ENCODE data around the gene SNED1.

SNED1 gene

DNA sequence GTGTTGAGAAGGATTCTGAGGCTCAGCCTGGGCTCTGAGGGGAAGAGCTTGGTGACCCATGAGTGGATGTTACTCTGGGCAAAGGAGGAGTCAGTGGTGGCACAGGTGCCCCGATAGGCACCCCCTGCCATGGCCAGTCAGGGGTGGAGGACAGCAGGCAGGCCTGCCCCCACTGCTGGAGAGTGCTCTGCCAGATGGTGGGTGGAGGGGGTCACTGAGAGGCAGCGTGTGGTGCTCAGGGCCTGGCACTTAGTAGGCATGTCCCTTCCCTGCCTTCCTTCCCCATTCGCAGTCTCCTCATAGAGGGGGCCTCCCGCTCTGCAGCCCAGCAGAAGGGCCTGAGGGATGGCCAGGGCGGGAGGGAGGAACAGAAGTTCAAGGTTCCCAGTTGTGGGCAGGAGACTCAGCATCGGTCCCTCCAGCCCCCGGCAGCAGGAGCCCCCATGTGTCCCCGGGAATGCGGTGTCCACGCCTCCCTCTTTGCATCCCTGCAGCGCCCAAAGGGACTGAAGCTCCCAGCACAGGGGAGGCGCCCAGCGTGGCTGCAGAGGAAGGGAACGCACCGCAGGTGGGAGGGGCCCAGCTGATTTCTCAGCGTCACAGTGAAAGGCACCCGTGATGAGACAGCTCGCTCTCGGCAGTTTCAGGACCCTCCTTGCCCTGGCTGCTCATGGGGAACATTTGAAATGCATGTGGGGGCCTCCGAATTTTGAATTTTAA, 5.7 kb upstream of the SNED1 start:
- no peak for DNase-seq

DNA sequence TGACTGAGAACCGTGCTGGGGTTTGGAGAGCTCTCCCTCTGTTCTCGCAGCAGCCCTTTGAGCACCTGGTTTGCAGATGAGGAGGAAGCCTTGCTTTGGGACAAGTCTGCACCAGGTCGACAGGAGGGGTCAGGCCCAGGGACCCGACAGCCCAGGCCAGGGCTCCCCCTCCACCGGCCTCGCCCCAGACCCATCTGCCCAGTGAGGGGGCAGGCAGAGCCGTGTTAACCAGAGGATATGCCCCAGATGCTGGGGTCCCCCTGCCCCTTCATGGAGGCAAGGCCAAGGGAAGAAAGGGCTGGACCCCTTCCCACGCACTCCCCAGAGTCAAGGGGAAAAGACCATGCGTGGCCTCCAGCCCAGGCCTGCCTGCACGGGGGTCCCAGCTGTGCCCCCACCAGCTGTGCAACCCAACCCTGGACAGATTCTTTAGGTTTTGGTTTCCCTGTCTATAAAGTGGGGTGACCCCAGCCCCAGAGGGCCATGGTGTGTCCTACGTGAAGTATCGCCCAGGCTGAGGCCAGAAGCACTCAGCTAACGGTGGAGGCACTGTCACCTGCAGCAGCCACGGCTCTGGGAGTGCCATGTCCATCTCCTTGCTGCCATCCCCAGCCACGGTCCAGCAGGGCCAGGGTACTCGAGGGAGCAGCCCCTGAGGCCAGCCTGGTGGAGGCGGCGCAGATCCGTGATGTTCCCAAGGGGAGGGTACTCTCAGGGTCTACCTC, 4.8 kb upstream of the SNED1 start:
- DNase-seq, result no peak

DNA sequence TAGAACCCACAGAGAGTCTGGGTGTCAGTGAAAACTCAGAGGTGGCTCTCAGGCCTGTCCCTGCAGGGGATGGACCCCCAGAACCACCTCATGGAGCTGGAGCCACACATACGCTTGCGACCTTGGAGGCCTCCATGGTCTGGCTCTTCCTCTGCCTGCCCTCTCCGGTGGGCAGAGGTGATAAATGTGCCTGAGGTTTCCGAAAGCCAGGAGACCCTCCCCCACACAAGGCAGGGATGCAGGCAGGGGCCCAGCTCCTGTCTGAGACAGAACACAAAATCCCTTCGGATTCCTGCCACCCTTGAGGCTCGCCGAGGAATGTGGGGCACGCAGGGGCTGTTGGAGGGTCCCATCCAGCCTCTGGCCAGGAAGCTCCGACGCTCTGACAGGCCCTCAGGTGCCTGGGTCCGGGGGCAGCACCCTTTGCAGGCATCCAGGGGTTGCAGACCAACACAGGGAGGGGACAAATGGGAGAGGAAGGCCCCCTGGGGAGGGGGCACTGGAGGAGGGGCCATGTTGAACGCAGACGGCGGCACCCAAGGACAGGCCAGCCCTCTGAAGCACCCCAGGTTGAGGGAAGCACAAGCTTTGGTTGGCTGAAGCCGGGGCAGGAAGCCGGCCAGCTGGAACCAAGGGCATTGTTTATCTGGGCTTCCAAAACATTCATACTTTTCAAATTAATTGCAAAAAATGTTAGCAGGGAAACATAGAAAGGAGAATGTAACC, 4.1 kb upstream of the SNED1 start:
- no peak for DNase-seq

DNA sequence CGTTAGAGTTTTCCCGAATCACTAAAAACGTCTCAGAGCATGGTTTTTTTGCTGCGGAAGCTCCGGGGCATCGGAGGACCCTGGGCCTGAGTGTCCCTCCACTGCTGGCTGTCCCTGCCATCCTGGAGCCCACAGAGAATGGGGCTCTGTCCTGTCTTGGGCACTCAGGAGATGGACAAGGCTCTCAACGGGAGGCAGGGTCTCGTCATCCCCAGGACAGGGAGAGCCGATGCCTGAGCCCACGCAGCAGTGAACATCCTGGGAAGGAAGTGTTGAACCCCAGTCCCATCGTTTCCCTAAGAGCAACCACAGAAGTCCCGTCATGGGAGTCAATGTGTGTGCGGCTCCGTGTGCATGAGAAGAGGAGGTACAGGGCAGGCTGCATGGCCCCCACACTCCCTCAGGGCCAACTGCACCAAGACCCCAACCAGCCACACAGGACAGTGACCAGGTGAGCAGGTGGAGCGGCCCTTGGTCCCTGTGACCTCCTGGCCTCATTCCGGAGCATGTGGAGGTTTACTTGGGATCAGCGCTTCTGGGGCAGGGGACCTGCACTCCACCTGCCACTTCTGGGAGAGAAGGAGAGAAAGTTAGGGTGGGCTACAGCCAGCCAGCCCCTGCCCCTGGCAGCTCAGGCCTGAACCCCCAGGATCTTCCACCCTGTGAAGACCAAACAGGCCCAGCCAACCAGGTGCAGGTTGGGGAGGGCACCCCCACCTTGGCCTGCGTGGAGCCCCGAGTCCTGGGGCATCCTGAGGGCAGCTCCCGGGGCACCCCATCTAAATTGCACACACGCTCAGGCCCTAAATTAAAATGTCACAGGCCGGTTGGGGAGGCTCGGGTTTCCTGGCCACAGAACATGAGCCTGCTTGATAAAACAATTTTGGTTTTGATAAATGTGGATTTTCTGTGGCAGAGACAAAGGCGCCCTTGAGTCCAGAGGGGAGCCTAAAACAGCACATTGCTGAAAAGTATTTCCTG, 3.1 kb upstream of the SNED1 start:
- DNase-seq, result no peak

DNA sequence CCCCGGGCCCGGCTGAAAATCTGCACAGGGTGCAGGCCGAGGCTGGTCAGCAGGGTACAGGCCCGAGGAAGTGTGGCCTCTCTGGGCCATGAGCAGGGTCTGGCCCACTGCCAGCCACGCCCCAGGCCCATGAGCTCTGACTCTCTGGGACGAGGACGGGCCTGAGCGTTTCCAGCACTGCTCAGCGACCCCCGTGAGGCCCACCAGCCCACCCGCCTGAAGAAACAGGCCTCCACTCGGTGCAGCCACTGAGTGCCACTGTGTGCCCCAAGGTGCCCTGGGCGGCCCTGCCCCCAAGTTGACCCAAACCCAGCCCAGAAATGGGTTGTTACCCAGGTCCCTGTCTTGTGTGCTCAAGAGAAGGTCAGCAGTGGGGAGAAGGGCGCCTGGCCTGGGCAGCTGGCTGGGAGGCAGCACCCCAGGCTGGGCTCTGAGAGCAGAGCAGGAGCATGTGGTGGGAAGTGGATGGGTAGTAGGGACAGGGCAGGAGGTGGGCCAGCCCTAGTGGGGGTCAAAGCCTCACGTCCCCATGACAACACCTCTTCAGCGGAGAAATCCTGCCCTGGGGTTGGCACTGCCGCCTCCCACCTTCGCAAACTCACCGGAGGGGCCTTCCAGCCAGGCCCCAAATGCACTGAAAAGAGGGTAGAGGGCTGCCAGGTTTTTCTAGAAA, 2.1 kb upstream of the SNED1 start:
- no peak for DNase-seq

DNA sequence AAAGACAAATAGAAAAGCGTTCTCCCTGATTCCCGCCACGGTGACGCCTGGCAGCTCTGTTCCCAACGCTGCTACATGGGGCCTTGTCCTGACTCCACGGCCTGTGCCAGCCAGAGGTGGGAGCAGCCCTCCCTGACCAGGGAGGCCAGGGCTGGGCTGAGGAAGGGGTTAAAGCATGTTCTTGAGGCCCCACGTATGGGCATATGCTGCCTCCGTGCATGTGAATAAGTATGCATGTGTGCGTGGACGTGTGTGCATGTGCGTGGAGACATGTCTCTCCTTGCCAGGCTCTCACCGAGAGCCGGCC, 1.6 kb upstream of the SNED1 start:
- no peak for DNase-seq

DNA sequence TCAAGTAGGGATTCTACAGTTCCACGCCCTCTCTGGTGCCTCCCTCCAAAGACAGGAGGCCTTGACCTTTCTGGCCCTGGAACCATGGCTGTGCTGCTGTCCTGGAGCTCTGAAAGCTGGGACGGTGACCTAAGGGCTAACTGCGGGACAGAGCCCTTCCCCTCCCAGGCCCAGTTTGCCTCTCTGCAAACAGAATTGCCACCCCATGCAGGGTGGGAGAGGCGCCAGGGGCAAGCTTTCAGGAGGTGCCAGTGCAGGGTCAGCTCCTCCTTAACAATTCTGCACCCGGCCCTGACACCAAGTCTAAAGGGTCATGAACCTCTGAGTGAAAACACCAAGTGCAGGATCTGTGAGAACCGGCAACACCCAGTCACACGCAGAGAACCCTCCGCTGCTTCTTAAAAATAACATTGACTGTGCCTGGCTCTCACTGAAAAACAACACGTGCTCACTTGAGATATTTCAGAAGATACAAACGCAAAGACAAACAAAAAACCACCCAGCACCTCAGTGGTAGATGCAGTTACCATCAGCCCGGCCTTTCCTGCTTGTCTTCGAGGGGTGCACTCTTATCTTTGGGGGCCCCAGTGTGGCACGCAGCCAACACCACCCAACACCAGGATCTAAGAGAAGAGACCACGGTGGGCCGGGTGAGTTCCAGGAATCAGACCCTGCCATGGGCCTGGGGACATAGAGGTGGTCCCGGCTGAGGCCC, 1.1 kb upstream of the SNED1 start:
- DNase-seq, result no peak

- no peak for DNase-seq
Measured at GRCh38 chr2:240998706-240998994, 232 bp downstream of the SNED1 start.

DNA sequence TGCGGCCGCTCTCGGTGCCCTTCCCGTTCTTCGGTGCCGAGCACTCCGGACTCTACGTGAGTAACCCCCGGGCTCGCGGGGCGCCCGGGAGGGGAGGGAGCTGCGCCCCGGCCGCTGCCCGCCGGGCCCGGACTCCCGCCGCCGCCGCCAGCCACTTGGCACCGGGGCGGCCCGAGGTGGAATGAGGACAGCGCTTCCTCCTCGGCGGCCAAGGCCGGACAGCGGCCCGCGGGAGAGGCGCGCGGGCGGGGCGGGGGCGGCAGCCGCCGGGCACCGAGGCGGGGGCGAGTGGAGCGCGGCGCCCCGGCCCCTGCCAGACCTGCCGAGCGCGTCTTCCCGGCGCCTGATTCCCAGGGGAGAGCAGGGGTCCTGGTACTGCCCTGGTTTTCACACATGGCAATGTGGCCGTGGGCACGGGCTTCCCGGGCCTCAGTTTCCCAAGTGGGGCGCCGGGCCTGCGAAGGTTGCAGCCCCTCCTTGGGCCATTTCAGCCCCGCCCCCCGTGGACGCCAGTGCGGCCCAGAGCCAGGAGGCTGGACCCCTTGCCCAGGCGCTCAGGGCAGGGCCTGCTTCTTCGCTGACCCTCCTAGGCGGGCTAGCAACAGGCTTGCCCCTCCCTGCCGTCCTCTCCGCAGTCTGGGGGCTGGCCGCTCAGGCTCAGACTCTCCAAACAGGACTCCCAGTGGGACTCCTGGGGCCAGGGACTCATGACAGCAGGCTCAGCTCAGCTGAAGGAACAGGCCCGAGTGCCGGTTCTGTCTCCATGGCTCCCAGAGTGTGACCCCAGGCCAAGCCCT, 775 bp downstream of the SNED1 start:
- no peak for DNase-seq

GRCh38 chr2:240999873-241000541, 1.6 kb downstream of the SNED1 start:
- no peak for DNase-seq

- no peak for DNase-seq
Measured at GRCh38 chr2:241000831-241001321, 2.5 kb downstream of the SNED1 start.

DNA sequence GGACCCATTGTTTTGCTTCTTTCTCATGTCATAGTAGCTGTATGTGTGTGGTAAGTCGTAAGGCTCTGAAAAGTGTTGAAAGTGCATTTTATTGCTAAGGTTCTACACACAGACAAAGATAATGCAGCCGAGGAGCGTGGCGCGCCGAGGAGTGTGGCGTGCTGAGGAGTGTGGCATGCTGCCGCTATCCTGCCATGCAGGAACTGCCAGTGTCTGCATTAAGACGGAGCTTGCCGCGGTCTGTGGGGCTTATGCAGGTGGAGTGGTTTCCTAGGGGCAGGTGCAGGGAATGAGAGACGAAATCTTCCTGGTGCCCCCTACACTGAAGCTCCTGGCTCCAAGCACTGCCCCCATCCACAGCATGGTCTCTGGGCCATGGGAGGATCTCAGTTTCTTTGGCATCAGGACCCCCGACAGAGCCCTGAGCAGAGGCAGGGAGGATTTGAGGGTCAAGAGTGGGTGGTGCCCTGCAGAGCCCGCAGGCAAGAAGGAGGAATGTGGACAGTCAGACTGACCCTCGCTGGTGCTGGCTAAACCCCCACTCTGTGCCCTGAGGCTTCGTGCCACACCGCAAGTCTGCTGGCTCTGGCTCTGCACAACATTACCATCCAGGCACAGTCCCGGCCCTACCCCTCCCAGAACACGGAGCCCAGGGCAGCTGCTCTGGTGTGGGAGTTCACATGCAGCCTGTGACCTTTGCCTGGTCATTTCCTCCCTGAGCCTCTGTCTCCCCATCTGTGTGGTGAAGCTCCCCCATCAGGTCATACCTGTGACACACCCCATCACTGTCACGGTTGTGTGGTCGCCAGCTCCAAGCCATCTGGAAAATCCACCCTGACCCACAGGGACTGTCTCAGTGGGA, 3.2 kb downstream of the SNED1 start:
- no peak for DNase-seq

DNA sequence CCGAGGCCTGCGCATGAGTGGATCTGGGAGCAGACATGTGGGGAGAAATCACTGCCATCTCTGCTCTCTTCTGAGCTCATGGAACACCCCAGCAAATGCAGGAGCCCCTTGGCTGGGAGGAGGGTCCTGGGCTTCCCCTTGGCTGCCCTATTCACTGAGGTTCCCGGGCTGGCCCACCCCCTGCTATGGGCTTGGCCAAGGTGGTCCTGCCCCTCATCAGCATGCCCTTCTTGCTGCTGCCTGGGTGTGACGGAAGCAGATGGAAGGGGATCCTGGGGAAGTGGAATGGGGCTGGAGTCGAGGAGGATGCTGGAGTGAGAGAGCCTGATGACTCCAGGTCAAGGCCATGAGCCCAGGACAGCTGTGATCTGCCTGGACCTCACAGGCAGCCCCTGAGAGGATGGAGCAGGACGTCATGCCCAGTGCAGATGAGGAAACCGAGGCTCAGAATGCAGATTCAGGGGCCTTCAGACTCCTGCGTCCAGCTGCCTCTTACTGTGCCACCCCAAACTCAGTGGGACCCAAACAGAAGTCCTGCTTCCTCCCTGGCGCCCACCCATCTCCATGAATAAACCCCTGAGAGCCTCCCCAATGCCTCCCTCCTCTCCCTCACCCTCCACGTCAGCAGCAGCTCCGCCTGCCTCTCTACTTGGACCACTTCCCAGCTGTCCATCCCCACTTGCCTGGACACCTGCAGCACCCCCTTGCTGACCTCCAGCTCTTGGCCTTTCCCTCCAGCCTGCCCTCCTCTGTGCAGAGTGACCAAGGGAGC, 4.0 kb downstream of the SNED1 start:
- no peak for DNase-seq

GRCh38 chr2:241003047-241003360, 4.6 kb downstream of the SNED1 start:
- DNase-seq, result no peak

- no peak for DNase-seq
Measured at GRCh38 chr2:241003369-241003768, 5.0 kb downstream of the SNED1 start.

DNA sequence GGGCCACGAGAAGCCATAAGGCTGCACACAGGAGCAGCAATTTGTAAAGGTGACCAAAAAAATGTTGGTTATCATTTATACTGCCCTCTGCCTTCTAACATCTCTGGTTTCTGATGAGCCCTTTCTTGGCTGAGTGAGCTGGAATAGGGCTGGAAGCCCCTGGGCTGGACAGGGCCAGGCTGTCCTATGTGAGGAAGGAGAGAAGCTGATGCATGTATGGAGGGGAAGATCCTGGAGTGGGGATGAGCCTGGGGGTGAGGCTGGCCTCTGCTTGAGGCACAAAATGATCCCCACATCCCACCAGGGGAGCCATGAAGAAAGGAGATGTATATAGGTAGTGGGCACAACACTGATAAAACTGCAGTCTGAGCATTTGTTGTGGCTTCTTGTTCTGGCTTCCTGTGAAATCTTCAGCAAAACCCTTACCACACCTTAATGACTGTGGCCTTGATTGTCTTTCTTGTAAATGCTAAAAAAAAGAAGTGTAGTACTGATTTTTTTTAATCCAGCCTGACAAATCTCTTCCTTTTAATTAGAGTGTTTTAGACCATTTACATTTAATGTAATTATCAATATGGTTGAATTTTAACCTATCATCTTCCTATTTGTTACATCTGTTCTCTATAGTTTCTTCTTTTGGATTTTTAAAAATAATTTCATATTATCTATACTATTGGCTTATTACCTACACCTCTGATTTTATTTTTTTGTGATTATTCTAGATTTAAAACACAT, 5.6 kb downstream of the SNED1 start:
- no peak for DNase-seq

DNA sequence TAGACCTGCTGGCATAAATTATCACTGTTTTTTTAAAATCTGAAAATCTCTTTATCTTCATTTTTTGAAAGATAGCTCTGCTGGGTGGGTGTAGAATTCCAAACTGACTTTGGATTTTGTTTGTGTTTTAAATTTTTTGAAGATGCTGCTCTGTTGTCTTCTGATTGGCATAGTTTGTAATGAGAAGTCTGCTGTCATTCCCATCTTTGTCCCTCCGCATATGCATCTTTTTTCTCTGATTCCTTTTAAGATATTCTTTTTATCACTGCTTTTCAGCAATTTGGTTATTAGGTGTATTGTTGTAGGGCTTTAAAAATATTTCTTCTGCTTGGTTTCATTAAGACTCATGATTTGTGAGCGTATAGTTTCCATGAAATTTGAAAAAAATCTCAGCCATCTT, 7.2 kb downstream of the SNED1 start:
- no peak for DNase-seq

GRCh38 chr2:241006412-241006811, 8.0 kb downstream of the SNED1 start:
- DNase-seq, result no peak

Data from NCI-H446 treated with DMSO at 0.1 percent for 48 hours (cell line).